SJCRH30 (cell line): ENCODE results near the gene AKAP6. TPM values are rescaled to one million over a fixed set of nuclear protein-coding genes. Genes with fewer than 3 reads are reported as not detected.

Experiments
- total RNA-seq: library from RNA; depleted of rRNA; stranded (reverse); fragments of >200 nt; shearing (Covaris generic); gene quantifications from 2 replicates; pipeline ENCODE4 v1.2.3, GENCODE V29; 2014; rRNA removed

The AKAP6 gene
- total RNA-seq, 1 experiment from 2014 or later, result 14.6 TPM

Other genes with a start within 250 kb of the AKAP6 start
- not detected in 2 replicates for gene RNU6-7, start 127.3 kb upstream of the AKAP6 start, total RNA-seq
- not detected in 2 replicates for gene RNU6-8, start 126.0 kb upstream of the AKAP6 start, total RNA-seq